NCI-H82 (cell line): ENCODE data around the gene PFKFB3.
"Not testable (repeated sequence)": the region's sequence is repeated elsewhere in the genome, so short reads cannot be mapped to it uniquely, and the experiment has no call there.

Experiments used
- DNase-seq: peaks from one replicate; lab custom pipeline; 2025; lab: John Stamatoyannopoulos, UW

The PFKFB3 gene

DNA sequence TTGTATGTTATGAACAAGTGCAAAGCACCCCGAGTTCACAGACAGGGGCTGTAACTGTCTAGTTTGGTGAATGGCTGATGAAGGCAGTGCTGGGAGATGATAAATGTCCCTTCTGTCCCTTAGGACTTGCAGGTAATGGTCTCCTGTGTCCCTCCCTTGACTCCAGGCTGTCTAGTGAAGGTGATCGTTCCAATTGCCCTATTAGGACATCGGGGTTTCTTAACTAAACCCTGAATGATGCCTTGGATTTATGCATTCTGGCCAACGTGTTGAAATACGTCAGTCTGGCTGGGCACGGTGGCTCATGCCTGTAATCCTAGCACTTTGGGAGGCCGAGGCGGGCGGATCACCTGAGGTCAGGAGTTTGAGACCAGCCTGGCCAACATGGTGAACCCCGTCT is 69.4 kb downstream of the PFKFB3 start:
- DNase-seq = no peak

DNA sequence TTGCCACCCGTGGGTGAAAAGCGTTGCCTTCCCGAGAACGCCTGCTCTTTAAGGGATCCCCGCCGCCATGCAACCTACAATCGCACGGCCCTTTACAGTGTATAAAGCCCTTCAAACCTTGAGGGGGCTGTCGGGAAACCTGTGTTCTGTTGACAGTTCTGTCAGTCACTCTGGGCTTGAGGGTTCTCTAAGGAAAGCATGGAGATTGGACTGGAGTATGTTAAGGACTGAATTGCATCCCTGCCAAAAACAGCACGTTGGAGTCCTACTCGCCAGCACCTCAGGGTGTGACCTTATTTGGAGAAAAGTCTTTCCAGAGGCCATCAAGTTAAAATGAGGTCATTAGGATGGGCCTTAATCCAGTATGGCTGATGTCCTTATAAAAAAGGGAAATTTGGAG is 70.6 kb downstream of the PFKFB3 start:
- DNase-seq = no peak

DNA sequence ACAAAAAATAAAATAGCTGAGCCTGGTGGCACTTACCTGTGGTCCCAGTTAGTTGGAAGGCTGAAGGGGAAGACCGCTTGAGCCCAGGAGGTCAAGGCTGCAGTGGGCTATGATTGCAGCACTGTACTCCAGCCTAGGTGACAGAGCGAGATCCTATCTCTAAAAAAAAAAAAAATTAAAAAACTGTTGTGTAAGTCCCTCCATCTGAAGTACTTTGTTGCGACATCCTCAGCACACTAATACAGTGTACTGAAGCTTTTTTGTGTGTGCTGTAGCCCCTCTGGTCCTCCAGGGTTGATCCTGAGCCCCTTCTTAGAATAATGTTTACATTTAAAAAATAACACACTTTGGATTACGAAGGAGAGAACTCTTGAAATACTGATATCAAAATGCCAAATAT is 71.3 kb downstream of the PFKFB3 start:
- no peak for DNase-seq

DNA sequence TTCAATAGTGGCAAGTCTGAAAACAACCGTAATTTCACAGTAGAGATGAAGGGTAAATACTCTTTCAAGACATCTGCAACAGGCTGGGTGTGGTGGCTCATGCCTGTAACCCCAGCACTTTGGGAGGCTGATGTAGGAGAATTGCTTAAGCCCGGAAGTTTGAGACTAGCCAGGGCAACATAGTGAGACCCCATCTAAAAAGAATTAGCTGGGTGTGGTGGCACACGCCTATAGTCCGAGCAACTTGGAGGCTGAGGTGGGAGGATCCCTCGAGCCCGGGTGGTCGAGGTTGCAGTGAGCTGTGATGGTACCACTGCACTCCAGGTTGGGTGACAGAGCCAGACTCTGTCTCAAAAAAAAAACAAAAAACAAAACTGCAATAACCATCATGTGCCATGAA is 71.8 kb downstream of the PFKFB3 start:
- DNase-seq = no peak

DNA sequence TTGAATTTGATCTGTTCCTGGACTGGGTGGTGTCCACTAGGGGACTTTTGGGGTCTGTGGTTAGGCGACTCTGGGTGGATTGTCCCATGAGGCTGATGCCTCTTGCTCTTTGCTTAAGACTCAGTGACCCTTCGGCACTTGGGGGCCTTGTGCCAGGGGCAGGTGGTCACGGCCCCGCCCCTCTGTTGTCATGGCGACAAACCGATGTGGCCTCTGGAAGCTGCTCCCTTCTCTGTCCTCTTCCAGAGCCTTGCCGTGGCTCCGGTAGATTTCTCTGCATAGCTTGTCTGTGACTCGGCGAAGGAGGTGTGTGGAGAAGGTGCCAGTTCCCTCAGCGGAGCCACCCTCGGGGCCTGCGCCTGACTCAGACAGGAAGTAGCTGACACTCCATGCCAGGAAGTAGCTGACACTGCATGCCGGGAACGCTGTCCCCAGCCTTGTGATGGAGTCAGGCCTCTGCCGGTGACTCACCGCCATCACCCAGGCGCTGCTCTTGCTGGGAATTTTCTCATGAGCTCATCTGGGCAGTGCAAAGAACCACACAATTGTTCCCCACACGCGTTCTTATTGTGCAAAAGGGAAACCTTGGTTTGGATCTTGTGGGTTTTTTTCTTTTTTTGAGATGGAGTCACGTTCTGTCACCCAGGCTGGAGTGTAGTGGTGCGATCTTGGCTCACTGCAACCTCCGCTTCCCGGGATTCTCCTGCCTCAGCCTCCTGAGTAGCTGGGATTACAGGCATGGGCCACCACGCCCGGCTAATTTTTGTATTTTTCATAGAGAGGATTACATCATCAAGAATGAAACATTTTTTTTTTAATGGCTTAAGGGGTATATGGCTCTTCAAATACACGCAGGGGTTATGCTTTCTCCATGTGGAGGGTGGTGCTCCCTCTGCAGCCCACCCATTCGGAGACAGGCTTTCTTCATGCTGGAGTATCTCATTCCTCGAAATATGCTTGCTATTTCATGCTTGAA is 72.6 kb downstream of the PFKFB3 start:
- DNase-seq = no peak

DNA sequence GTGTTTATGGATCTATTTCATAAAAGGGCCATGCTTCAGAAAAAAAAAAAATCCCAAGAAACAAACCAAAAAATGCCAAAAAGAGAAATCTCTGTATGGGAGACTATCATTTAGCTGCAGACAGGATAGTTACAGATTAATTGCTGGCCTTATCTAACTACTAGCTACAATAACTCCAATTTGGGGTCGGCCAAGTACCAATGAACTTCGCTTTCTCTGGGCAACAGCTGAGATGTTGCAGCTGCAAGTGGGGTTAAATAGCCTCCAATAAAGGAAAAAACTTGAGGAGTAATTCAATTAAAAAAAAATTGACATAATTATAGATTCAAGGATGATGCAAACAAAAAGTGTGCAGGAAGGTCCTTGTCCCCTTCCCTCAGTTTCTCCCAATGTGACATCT is 73.6 kb downstream of the PFKFB3 start:
- DNase-seq = no peak

DNA sequence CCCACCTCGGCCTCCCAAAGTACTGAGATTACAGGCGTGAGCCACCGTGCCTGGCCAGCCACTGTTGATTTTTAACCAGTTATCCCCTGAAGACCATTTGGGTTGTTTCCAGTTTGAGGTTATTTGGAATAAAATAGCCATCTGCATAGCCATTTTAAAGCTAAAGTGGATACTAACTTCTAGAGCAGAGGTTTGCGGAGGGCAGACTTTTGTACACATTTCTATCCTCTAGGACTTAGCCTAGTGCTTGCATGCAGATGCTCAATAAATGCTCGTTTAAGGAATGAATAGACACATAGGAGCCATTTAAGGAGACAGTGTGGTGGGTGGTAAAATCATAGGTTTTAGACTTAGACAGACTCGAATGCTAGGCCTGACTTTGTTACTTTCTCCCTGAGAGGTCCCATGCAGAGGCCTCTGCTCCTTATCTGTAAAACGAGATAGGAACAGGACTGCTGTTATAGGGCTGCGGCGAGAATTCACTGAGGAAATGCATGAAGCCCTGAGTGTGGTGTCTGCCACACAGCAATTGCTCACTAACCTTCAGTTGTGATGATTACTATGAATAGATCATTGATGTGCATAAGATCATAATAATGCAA is 75.9 kb downstream of the PFKFB3 start:
- no peak for DNase-seq

DNA sequence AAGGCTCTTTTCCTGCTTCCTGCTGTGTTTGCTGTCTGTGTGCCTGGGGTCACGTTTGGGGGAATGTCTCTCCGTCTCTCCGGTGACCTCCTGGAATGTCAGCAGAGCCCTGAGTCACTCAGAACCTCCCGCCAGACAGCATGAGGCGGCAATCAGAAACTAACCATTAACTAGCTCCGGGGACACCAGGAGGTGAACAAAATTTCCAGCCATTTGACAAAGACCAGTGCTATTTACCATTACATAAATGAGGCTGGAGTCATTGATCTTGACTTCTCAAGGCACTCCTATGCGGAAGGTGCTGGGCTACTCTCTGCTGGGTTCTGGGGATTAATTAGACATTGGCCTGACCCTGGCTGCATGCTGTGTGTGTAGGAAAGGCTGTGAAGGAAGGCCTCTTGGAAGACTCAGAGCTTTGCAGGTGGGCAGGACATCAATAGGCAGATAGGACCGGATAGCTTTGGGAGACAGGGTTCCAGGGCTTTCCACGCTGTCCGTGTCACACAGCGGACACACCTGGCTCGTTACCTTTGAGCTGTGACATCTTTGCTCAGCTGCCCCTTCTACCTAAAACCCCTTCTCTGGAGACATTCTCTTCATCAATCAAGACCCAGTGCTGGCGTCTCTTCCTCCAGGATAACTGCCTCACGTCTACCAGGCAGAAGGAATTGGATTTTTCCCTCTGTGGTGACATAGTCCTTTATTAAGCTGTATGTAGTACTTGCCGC is 77.0 kb downstream of the PFKFB3 start:
- DNase-seq = no peak

DNA sequence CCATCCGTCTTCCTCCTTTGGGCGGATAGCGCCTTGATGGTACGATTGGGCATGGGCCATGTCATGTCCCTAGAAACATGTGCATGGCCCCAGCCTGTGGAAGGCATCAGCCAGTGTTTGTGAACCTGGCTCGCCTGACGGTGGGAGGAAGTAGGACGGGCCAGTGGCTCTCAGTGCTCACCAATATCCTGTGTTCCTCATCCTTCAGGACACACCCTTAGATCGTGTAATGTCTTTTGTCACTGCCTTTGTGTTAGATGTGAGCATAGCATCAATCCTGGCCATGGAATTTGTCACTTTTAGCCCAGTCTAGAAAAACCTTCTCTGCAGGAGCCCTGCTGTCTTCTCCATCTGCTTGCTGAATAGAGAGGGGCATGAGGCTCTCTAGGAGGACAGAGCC is 77.6 kb downstream of the PFKFB3 start:
- no peak for DNase-seq

DNA sequence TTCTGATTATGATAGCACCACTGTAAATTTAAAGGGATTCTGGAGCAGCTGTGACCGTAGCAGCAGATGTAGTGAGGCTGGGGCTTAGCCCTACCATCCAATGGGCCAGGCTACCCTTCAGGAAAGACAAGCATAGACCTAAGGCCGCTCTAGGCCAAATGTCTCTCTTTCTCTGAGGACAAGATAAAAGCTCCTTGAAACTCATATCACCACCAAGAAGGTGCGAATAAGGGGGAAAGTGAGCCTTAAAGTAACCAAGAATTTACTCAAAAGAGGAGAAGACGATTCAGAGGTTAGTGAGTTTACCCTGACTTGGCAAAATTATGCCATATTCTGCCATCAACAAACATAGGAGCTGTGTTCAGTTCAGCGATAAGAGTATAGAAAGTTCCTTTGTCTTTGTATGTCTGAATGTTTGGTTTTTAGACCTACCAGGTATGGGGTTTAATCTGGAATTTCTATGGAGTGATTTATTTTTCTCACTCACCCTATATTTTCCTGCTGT is 79.8 kb downstream of the PFKFB3 start:
- no peak for DNase-seq

DNA sequence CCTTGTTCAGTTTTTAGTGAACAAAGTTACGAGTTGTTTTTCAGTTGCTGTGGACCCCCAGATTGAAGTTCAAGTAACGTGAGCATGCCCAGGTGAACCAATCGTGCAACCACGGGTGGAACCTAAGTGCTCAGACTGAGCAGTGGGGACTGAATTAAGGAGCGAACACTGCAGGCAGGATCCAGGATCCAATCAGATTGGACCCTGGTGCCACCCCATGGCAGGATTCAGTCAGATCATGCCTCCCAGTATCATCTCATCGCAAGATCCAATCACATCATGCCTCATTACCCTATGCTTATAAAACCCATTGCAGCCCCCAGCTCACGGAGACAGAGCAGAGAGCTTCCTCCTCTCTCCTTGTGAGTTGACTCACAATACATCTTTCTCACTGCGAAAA is 80.9 kb downstream of the PFKFB3 start:
- no peak for DNase-seq

DNA sequence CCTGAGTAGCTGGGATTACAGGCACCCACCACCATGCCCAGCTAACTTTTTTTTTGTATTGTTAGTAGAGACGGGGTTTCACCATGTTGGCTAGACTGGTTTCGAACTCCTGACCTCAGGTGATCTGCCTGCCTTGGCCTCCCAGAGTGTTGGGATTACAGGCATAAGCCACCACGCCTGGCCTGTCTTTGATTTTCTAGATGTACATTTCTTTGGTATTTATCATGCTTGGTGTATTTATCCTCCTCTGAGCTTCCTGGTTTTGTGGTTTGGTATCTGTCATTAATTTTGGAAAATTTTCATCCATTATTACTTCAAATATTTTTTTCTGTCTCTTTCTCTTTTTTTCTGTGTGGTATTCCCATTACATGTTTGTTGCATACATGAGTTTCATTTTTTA is 87.9 kb downstream of the PFKFB3 start:
- DNase-seq = not testable (repeated sequence)

DNA sequence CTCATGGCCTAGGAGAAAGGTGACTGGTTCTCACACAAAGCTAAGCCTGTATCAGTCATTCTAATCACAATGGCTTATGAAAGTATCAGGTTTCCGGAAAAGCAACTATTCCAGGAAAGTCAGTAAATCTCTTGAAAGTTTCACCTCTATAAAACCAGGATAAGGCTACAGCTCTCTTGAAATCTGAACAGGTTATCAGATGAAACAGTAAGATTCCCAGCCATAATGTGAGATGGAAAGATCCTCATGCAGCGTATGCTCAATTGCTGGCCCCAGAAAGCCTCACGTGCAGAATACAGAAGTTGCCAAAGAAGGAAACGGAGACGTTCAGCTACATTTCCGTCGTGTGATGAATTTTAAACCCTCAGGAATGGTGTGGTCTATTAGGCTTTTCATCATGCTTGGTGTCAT is 90.0 kb downstream of the PFKFB3 start:
- DNase-seq = peak; percentile 12

DNA sequence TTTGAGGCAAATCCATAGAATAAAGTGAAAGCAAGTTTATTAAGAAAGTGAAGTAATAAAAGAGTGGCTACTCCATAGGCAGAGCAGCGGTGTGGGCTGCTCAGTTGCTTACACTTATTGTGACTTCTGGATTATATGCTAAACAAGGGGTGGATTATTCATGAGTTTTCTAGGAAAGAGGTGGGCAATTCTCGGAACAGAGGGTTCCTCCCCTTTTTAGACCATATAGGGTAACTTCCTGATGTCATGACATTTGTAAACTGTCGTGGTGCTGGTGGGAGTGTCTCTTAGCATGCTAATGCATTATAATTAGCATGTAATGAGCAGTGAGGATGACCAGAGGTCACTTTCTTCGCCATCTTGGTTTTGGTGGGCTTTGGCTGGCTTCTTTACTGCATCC is 93.7 kb downstream of the PFKFB3 start:
- not testable (repeated sequence) for DNase-seq

DNA sequence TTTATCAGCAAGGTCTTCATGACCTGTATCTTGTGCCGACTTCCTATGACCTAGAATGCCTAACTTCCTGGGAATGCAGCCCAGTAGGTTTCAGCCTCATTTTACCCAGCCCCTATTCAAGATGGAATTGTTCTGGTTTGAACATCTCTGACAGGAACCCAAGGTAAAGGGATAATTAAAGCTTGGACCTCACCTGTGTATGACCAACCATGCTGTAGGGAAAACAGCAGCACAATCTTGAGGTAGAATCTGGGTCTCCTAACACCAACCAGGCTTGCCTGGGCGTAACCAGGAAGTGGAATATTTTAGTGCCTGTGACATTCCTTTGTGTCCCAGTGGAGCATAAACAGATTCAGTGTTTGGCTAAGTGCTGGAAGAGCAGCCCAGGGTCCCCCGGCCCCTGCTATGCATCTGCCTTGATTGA is 94.1 kb downstream of the PFKFB3 start:
- DNase-seq = no peak

DNA sequence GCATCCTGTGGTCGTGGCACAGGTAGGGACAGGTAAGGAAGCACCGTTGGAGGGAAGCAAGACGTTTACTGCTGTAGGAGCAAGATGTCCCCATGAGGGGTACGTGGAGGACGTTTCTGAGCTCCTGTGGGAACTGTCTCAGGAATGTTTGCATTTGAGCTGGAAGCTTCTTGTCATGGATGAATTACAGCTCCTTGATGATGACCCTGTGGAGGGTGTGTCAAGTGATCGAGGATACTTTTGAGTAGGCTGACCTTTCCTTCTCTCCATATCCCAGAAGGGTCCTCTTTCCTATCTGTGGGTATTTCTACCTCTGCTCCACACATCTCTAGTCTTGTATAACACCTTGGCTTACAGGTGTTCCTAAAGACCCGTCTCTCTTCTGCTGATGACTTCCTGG is 94.8 kb downstream of the PFKFB3 start:
- DNase-seq = no peak

DNA sequence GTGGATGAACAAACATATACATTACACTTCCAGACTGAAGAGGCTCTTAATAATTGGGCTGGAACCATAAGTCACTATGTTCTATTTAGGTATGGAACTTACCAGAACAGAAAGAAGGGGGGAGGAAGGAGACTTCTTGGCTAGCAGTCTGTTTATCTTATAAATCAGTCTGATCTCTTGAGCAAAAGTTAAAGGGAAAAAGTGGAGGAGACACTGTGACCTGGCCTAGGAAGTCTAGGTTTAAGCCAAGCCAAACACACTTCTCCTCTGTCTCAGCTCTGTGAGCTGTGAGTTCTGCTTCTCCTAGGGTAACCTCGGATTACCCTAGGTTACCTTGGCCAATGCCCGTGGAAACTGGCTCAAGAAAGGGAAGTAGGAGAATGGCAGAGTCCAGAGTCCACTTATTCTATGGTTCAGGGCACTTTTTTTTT is 95.2 kb downstream of the PFKFB3 start:
- no peak for DNase-seq

DNA sequence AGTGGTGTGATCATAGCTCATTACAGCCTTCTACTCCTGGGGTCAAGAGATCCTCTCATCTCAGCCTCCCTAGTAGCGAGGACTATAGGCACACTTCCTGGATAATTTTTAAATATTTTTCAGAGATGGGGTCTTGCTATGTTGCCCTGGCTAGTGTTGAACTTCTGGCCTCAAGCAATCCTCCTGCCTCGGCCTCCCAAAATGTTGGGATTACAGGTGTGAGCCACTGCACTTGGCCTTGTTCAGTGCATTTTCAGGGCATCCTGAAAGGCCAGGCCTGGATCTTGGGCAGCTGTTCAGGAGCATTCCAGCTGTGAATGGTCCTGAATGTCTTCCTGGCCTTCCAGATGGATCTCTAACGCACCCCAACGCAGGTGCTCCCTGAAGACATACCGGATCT is 95.7 kb downstream of the PFKFB3 start:
- no peak for DNase-seq

DNA sequence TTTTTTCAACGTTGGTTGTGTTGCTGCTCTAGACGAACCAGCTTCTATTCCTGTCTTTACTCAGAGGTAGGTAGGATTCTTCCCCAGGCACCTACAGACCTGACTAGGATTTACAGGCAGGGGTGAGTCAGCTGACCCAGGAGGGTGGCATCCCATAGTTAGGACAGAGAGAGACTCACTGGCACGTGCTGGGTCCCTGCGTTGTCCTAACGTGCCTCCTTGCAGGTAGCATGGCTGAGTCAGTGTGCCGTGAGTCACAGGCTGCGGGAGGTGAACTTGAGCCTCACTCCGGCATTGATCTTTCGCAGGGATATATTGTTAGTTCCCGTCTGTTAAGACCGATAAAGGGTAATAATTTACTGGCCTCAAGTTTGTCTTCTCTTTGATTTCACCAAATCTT is 96.5 kb downstream of the PFKFB3 start:
- no peak for DNase-seq

DNA sequence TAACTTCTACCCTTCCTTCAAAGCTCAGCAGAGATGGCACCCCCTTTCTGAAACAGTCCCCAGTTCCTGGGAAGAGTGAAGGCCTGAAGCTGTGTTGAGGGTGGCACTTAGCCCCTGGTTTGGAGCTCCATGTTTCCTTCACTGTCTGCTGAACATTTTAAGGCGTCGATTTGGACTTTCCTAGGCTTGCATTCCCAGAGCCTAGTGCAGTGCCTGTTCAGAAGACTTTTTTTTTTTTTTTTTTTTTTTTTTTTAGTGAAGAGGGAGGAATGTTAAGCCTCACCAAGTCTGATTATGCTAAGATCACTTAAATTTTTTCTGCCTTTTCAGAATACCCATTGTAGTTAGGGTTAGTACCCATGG is 97.0 kb downstream of the PFKFB3 start:
- no peak for DNase-seq

DNA sequence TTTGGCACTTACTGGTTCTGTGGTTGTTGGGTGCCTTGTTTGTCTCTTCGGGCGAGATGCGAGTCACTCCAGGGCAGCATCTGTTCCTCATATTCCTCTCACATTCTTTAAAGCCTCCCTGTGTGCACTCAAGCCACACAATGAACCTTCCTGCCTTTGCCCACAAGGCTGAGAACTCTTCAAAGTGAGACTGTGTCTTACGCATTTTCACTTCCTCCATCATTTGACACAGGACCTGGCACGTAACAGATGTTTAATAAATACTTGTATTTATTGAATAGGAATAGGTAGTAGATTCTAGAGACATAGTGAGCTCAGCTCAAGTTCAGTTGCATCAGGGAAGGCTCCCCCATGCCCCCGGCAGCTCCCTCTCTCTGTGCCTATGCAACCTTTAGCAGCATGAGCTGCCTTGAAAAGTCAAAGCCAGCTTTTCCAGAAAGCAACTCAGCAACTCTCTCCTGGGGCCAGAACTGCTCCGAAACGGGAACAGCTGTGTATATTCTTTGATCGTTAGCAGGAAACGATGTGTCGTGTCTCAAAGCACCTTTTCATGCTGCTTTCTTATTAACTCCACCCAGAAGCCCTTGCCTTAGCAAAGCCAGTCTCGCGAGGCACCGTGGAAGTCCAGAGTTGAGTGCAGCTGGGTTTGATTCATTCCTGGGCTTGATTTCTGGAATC is 97.5 kb downstream of the PFKFB3 start:
- DNase-seq = no peak
